Cardiac fibroblast (primary cell): ENCODE data around the gene CERS1.

ENCODE experiments used
- DNase-seq, 2 donors: peaks; one replicate each; pipeline versions ENCODE4 v3.0.0 to v3.0.0-alpha.2; 2010; ENCODE audit warnings: low read depth in 2 of 2
- H3K4me3 ChIP-seq, 2 donors: replicated peaks in 1 of 2; 1 replicate in 1 of 2; 2 replicates in 1 of 2; pipeline ENCODE4 v1.5.1; 2011; ENCODE audit warnings: low read depth in 2 of 2, low read length in 2 of 2, mild to moderate bottlenecking in 2 of 2, moderate library complexity in 1 of 2
- TF ChIP-seq, protein P1 (sequence below): IDR thresholded peaks from one replicate; pipeline ENCODE4 v1.5.1; 2011; ENCODE audit warnings: low read depth, mild to moderate bottlenecking, low read length, inconsistent platforms

The CERS1 gene

DNA sequence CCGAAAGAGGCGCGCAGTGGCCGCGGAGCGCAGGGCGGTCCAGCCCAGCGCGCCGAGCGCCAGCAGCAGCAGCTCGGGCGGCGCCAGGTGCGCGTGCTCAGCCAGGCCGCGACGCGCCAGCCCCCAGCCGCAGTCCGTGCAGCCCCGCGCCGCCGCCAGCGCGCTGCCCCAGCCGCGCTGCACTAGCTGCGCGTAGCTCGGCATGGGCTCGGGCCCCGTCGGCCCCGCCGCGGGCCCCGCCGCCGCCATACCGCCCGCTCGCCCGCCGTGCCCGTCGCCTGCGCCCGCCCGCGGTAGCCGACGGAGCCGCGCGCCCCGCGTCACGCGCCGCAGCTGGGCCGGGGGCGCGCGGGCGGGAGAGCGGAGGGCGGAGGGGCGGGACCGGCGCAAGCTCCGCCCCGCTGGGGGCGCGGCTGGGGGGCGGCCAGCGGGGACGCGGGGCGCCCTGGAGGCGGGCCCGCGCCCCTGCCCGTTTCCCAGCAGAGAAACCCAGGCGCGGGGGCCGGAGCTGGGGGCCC, at the start of gene CERS1:
Gene CERS1 (minus strand): TSS at position 335 of the 518 bp plus-strand sequence. CDS start 86 bp downstream, at position 249.
- TF ChIP-seq, protein P1, sequence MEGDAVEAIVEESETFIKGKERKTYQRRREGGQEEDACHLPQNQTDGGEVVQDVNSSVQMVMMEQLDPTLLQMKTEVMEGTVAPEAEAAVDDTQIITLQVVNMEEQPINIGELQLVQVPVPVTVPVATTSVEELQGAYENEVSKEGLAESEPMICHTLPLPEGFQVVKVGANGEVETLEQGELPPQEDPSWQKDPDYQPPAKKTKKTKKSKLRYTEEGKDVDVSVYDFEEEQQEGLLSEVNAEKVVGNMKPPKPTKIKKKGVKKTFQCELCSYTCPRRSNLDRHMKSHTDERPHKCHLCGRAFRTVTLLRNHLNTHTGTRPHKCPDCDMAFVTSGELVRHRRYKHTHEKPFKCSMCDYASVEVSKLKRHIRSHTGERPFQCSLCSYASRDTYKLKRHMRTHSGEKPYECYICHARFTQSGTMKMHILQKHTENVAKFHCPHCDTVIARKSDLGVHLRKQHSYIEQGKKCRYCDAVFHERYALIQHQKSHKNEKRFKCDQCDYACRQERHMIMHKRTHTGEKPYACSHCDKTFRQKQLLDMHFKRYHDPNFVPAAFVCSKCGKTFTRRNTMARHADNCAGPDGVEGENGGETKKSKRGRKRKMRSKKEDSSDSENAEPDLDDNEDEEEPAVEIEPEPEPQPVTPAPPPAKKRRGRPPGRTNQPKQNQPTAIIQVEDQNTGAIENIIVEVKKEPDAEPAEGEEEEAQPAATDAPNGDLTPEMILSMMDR: no peak
- no peak for DNase-seq
- H3K4me3 ChIP-seq: peak within 1 kb of the TSS; percentile 41 to 53

DNA sequence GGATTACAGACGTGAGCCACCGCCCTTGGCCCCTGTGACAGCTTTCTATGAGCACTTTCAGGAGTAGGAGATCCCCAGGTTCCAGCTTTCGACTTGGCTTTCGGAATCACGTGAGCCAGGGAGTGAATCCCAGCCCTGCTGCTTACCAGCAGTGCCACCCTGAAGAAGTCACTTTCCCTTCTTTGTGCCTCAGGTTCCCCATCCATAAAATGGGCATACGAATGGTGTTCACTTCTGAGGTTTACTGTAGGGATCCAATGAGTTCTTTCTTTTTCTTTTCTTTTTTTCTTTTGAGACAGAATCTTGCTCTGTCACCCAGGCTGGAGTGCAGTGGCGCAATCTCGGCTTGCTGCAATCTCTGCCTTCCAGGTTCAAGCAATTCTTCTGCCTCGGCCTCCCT, 49.3 kb upstream of the CERS1 start:
- TF ChIP-seq, protein P1: no peak
- no peak for DNase-seq
- no peak overlapping the region for H3K4me3 ChIP-seq

GRCh38 chr19:18943465-18943864, 47.5 kb upstream of the CERS1 start:
- H3K4me3 ChIP-seq: no peak overlapping the region
- DNase-seq: no peak
- TF ChIP-seq, protein P1: no peak

- TF ChIP-seq, protein P1: no peak
- H3K4me3 ChIP-seq: no peak overlapping the region
- DNase-seq: no peak
Measured at GRCh38 chr19:18942692-18943091, 46.7 kb upstream of the CERS1 start.

DNA sequence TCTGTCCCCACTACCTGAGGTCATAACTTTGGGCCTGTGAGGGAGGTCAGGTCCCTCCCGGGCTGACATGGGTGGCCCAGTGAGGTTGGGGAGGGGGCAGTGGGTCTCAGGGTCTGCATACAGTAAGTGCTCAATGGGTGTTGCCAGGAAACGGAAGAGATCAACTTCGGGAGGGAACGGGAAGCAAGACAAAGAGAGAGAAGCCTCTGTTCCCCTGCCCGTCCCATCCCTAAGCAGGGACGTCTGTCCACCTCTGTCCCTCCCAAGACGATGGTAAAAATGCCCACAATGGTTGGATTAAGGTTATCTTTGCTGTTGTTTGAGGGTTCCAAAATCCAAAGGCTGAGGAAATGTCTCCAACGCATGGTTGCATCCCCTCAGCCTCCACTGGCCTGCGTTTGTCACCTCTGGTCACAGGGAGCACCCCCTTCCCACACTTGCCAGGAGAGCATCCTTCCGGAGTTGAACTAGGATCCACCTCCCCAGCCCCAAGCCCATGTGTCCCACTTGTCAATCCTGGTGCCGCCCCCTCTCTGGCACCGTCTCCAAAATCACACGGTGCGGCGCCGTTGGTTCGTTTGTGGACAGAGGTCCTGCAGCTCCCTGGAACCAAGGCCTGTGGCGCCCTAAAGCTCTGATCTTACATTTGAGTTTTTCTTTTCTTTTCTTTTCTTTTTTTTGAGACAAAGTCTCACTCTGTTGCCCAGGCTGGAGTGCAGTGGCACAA, 45.8 kb upstream of the CERS1 start:
- H3K4me3 ChIP-seq: peak overlapping the region; percentile 24 to 32
- TF ChIP-seq, protein P1: no peak
- no peak for DNase-seq

- peak; percentile 50 to 67 for DNase-seq
- peak within 1 kb of the TSS; percentile 91 to 96 for H3K4me3 ChIP-seq
Measured at GRCh38 chr19:18940769-18941627, 45.0 kb upstream of the CERS1 start, which contains the start of gene HOMER3. HOMER3 (minus strand) TSS chr19:18941217; CDS start chr19:18938982, 2,235 bp downstream.

More at GRCh38 chr19:18940769-18941627, 45.0 kb upstream of the CERS1 start, which contains the start of gene HOMER3:
- TF ChIP-seq, protein P1: peak; percentile 39
